GM19193 (cell line): ENCODE measurements around the gene TMEM253.

Experiments
- POLR2A ChIP-seq: IDR thresholded peaks from 4 replicates; pipeline ENCODE4 v1.6.1; 2011; ENCODE audit not compliant: insufficient read depth, insufficient read length; ENCODE audit errors: extremely low read depth

TMEM253 gene

DNA sequence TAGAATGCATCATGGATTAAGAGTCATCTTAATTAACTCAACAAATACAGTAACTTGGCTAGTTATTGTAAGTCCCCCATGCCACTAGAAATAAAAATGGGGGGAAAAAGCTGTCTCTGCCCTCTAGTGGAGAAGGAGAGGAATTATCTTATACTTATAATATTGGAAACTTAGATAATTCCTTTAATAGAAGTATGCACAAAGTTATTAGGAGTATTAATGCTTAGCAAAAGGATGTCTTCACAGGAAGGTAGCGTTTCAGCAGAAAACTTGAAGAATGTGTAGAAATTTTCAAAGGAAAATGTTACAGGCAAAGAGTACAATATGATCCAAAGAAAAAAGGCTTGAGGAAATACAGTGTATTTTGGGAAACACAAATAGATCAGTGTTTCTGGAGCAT, 35.2 kb downstream of the TMEM253 start:
- TF ChIP-seq POLR2A, result no peak

- TF ChIP-seq POLR2A, result no peak
Observed at GRCh38 chr14:21142357-21142756, 41.5 kb downstream of the TMEM253 start.

DNA sequence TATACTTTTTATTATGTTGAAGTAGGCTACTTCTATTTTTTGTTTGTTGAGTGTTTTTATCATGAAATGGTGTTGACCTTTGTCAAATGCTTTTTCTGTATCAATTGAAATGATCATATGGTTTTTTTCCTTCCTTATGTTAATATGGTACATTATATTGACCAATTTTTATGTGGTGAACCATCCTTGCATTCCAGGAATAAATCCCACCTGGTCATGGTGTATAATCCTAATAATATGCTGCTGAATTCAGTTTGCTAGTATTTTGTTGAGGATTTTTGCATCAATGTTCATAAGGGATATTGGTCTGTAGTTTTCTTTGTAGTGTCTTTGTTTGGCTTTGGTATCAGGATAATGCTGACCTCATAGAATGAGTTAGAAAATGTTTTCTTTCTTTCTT, 44.6 kb downstream of the TMEM253 start:
- TF ChIP-seq POLR2A, result no peak

GRCh38 chr14:21149641-21150367, 48.9 kb downstream of the TMEM253 start:
- no peak for TF ChIP-seq POLR2A
